ACC112 (cell line): ENCODE data around the gene EID2.

Experiments
- H2AFZ ChIP-seq: fragments of 200-600 bp; sonication (generic); one replicate; pipeline ENCODE4 v1.6.0; 2017; ENCODE audit warnings: antibody characterized with exemption, low read length; ENCODE audit not compliant: unreplicated experiment
- H3K27ac ChIP-seq: fragments of 200-600 bp; sonication (generic); 2 replicates; pipeline ENCODE4 v1.5.1; 2014; ENCODE audit warnings: low read depth, mild to moderate bottlenecking, antibody characterized with exemption, low read length, moderate library complexity
- H3K27me3 ChIP-seq: fragments of 200-600 bp; sonication (generic); 2 replicates; pipeline ENCODE4 v1.6.1; 2014; ENCODE audit warnings: mild to moderate bottlenecking, antibody characterized with exemption, low read length, moderate library complexity, mixed read lengths; ENCODE audit not compliant: insufficient read depth
- H3K36me3 ChIP-seq: fragments of 200-600 bp; sonication (generic); 2 replicates; pipeline ENCODE4 v1.6.1; 2016; ENCODE audit warnings: mild to moderate bottlenecking, antibody characterized with exemption, low read length, moderate library complexity, mixed read lengths; ENCODE audit not compliant: insufficient read depth
- H3K4me1 ChIP-seq: fragments of 200-600 bp; sonication (generic); one replicate; pipeline ENCODE4 v1.6.1; 2016; ENCODE audit warnings: low read length, mixed read lengths; ENCODE audit not compliant: insufficient read depth, unreplicated experiment, control insufficient read depth
- H3K4me3 ChIP-seq: fragments of 200-600 bp; sonication (generic); 2 replicates; pipeline ENCODE4 v1.5.1; 2014; ENCODE audit warnings: mild to moderate bottlenecking, low read depth, low read length
- H3K79me2 ChIP-seq: fragments of 200-600 bp; sonication (generic); one replicate; pipeline ENCODE4 v1.6.0; 2016; ENCODE audit warnings: low read length; ENCODE audit not compliant: control insufficient read depth, unreplicated experiment, insufficient read depth

The EID2 gene

GRCh38 chr19:39489756-39490155, 50.2 kb downstream of the EID2 start:
- H3K79me2 ChIP-seq: peaks cover 2% of the 10 kb centered on the region
- H3K4me1 ChIP-seq: no peaks in the 10 kb centered on the region
- no peak overlapping the region for H3K4me3 ChIP-seq
- no peak overlapping the region for H3K27ac ChIP-seq
- no peaks in the 10 kb centered on the region for H3K36me3 ChIP-seq
- no peaks in the 10 kb centered on the region for H3K27me3 ChIP-seq
- H2AFZ ChIP-seq: no peak overlapping the region
